GM12878 (cell line): ENCODE results near the gene NFATC1. TPM values are rescaled to one million over a fixed set of nuclear protein-coding genes. Genes with fewer than 3 reads are reported as not detected.

ENCODE experiments used
- ATAC-seq: fragments of 200-7000 bp; cut with Tn5 transposase; 3 replicates; pipeline ENCODE4 v1.9.1; 2020; ENCODE audit warnings: mild to moderate bottlenecking, moderate library complexity
- BruUV-seq: library from RNA; stranded (reverse); fragments of 400-500 nt; replicated peaks from 2 replicates; lab custom pipeline; 2021; lab: Mats Ljungman, UMichigan
- CTCF ChIA-PET: fragments of 300-600 bp; sonication (Branson Sonifier 250); formaldehyde crosslinking; extraction: SDS; loops from one replicate; lab custom pipeline; 2021; ENCODE audit warnings: inconsistent platforms; lab: Yijun Ruan, JAX
- POLR2A ChIA-PET: fragments of 350-600 bp; formaldehyde crosslinking; extraction: SDS; loops from one replicate; lab custom pipeline; 2021; ENCODE audit warnings: inconsistent platforms; lab: Charles Lee
- RAD21 ChIA-PET: fragments of 300-600 bp; sonication (Branson Sonifier 250); formaldehyde crosslinking; loops from one replicate; lab custom pipeline; 2023; ENCODE audit warnings: antibody characterized with exemption; ENCODE audit not compliant: unreplicated experiment; lab: Charles Lee
- SMC1A ChIA-PET: fragments of 300-600 bp; sonication (Branson Sonifier 250); formaldehyde crosslinking; loops from one replicate; lab custom pipeline; 2023; ENCODE audit not compliant: unreplicated experiment, uncharacterized antibody; lab: Charles Lee
- DNase-seq: peaks from one replicate; pipeline ENCODE4 v3.0.0-alpha.2; 2011; ENCODE audit warnings: low read depth, low spot score
- FAIRE-seq: peaks from 3 replicates; lab custom pipeline; 2011; peaks lifted over from hg19 to GRCh38; lab: Jason Lieb, UNC
- H2AFZ ChIP-seq: 2 replicates; pipeline ENCODE4 v1.6.0; 2011; ENCODE audit warnings: low read depth, low read length, control low read depth; ENCODE audit not compliant: control insufficient read depth
- H3K27ac ChIP-seq: 2 replicates; pipeline ENCODE4 v1.5.1; 2011; ENCODE audit warnings: control low read depth; ENCODE audit not compliant: control insufficient read depth, insufficient read depth
- H3K27me3 ChIP-seq, 2 experiments: replicated peaks in 1 of 2; 2 replicates each; pipeline versions ENCODE4 v1.6.0 to v1.6.1; 2011; ENCODE audit warnings: low read length in 1 of 2; ENCODE audit not compliant: control insufficient read depth in 2 of 2, insufficient read depth in 2 of 2
- H3K36me3 ChIP-seq, 2 experiments: 2 replicates each; pipeline ENCODE4 v1.5.1; 2011; ENCODE audit warnings: low read length in 1 of 2; ENCODE audit not compliant: control insufficient read depth in 2 of 2, insufficient read depth in 2 of 2
- H3K4me1 ChIP-seq: 2 replicates; pipeline ENCODE4 v1.6.1; 2011; ENCODE audit warnings: mild to moderate bottlenecking, low read length, moderate library complexity, mixed read lengths; ENCODE audit not compliant: control insufficient read depth, insufficient read depth
- H3K4me2 ChIP-seq: 2 replicates; pipeline ENCODE4 v1.6.0; 2011; ENCODE audit warnings: control low read depth; ENCODE audit not compliant: control insufficient read depth, insufficient read depth
- H3K4me3 ChIP-seq: fragments of 200-600 bp; sonication (generic); 2 replicates; pipeline ENCODE4 v1.5.1; 2016
- H3K79me2 ChIP-seq: 2 replicates; pipeline ENCODE4 v1.6.0; 2011; ENCODE audit warnings: low read length; ENCODE audit not compliant: control insufficient read depth, insufficient read depth
- H3K9ac ChIP-seq: 2 replicates; pipeline ENCODE4 v1.8.0; 2011; ENCODE audit warnings: low read length, control low read depth, mixed read lengths; ENCODE audit not compliant: control insufficient read depth, insufficient read depth
- H3K9me3 ChIP-seq: replicated peaks from 3 replicates; pipeline ENCODE4 v1.5.1; 2011; ENCODE audit warnings: mild to moderate bottlenecking, low read length; ENCODE audit not compliant: control insufficient read depth, insufficient read depth
- H4K20me1 ChIP-seq: 2 replicates; pipeline ENCODE4 v1.6.0; 2011; ENCODE audit not compliant: control insufficient read depth, insufficient read depth
- BCLAF1 ChIP-seq: fragments of 450-650 bp; IDR thresholded peaks from 2 replicates; pipeline ENCODE4 v1.6.1; 2017; ENCODE audit warnings: antibody characterized with exemption, mild to moderate bottlenecking, moderate library complexity
- BRCA1 ChIP-seq: IDR thresholded peaks from 2 replicates; pipeline ENCODE4 v1.6.1; 2011; ENCODE audit warnings: low read depth, low read length, improper control_type of control experiment
- CEBPZ ChIP-seq: fragments of 150-350 bp; IDR thresholded peaks from 2 replicates; pipeline ENCODE4 v1.6.1; 2016; ENCODE audit warnings: low read depth, low read length
- CHD1 ChIP-seq: IDR thresholded peaks from 2 replicates; pipeline ENCODE4 v1.6.1; 2012; ENCODE audit warnings: low read depth, low read length, improper control_type of control experiment
- FOS ChIP-seq: IDR thresholded peaks from 3 replicates; pipeline ENCODE4 v1.6.1; 2011; ENCODE audit warnings: borderline replicate concordance; ENCODE audit not compliant: insufficient read length; ENCODE audit errors: extremely low read depth
- KLF5 ChIP-seq: fragments of 450-650 bp; IDR thresholded peaks from 2 replicates; pipeline ENCODE4 v1.6.1; 2014; ENCODE audit warnings: mild to moderate bottlenecking; ENCODE audit not compliant: partially characterized antibody
- MEF2B ChIP-seq: fragments of 450-650 bp; IDR thresholded peaks from 2 replicates; pipeline ENCODE4 v1.6.1; 2018; ENCODE audit warnings: mild to moderate bottlenecking, moderate library complexity; ENCODE audit not compliant: partially characterized antibody, poor library complexity, severe bottlenecking
- MTA2 ChIP-seq: fragments of 450-650 bp; IDR thresholded peaks from 2 replicates; pipeline ENCODE4 v1.6.1; 2016; ENCODE audit warnings: low read depth, mild to moderate bottlenecking, moderate library complexity
- SIX5 ChIP-seq: IDR thresholded peaks from 2 replicates; pipeline ENCODE4 v1.6.1; 2011; ENCODE audit warnings: mild to moderate bottlenecking, low read depth, low read length, moderate library complexity; ENCODE audit not compliant: severe bottlenecking
- SUPT20H ChIP-seq: IDR thresholded peaks from 2 replicates; pipeline ENCODE4 v1.6.1; 2011; ENCODE audit warnings: low read depth, mild to moderate bottlenecking, low read length, moderate library complexity, borderline replicate concordance; ENCODE audit not compliant: control insufficient read depth
- TARDBP ChIP-seq: IDR thresholded peaks from 2 replicates; pipeline ENCODE4 v1.6.1; 2016; ENCODE audit warnings: borderline replicate concordance
- TCF12 ChIP-seq: IDR thresholded peaks from 2 replicates; pipeline ENCODE4 v1.6.1; 2011; ENCODE audit warnings: low read depth, mild to moderate bottlenecking, low read length
- ZNF274 ChIP-seq: IDR thresholded peaks from one replicate; pipeline ENCODE4 v1.8.0; 2011; ENCODE audit not compliant: insufficient read length, insufficient read depth
- WGBS: methylation state at CpG from one replicate; pipeline ENCODE4 v1.1.6; 2016; ENCODE audit warnings: low lambda C conversion rate; ENCODE audit not compliant: insufficient replicate concordance, insufficient coverage; ENCODE audit errors: missing lambda C conversion rate; 5-methylcytosine and 5-hydroxymethylcytosine counted together
- in situ Hi-C: fragments of 300-500 bp; cut with MboI; formaldehyde crosslinking; loops from 9 replicates; pipeline ENCODE4 v1.14.3; 2018; ENCODE audit warnings: mixed read lengths
- intact Hi-C: fragments of 100-400 bp; cut with micrococcal nuclease; formaldehyde crosslinking; loops from one replicate; pipeline ENCODE4 v1.14.2; 2022; ENCODE audit not compliant: unreplicated experiment
- polyA plus RNA-seq, 11 experiments: library from polyadenylated mRNA; depleted of rRNA in 4 of 11; unstranded in 6 of 11; stranded (reverse) in 5 of 11; fragments of >200 nt; fragmentation: Nextera tagmentation in 4 of 11; fragmentation: Illumina TruSeq in 1 of 11; extraction: Ambion mirVana in 4 of 11; extraction: Trizol in 1 of 11; gene quantifications; 1 replicate in 1 of 11; 2 replicates in 10 of 11; pipeline versions ENCODE4 v1.2.1 to v1.2.3, GENCODE V29; 2011 to 2016; ENCODE audit warnings: inconsistent platforms in 2 of 11, missing spikeins in 2 of 11, low read depth in 1 of 11
- total RNA-seq, 4 experiments: library from RNA; depleted of rRNA in 3 of 4; stranded (reverse); fragments of >200 nt in 3 of 4; fragmentation: Illumina TruSeq in 1 of 4; extraction: Trizol in 1 of 4; gene quantifications; 2 replicates each; pipeline versions ENCODE4 v1.2.1 to v1.2.3, GENCODE V29; 2013 to 2021
- TF ChIP-seq, protein P1 (sequence below): IDR thresholded peaks from 2 replicates; pipeline ENCODE4 v1.6.1; 2011; ENCODE audit warnings: mild to moderate bottlenecking, low read depth, low read length, moderate library complexity; ENCODE audit not compliant: insufficient replicate concordance

NFATC1 gene
- total and polyA plus RNA-seq, 10 of the 15 experiments (the other 5 are each of a cell fraction or from before 2014, with no cell fraction given) = 0.84 to 20.8 (median 5.1) TPM

GRCh38 chr18:79483971-79484491 lies 88.3 kb downstream of the NFATC1 start:
- H3K4me2 ChIP-seq = no peak overlapping the region
- ChIA-PET SMC1A (no interaction called here), RAD21 (no interaction called here), POLR2A (no interaction called here), CTCF (no interaction called here)
- no peaks in the 10 kb centered on the region for H3K27me3 ChIP-seq
- H3K9ac ChIP-seq = no peak overlapping the region
- H3K27ac ChIP-seq = no peak overlapping the region
- in situ Hi-C loops = no loop called here
- no peak overlapping the region for H3K4me3 ChIP-seq
- intact Hi-C loops = no loop called here
- TF ChIP-seq CEBPZ = no peak
- no peak for TF ChIP-seq MTA2
- TF ChIP-seq MEF2B = no peak
- no peak for TF ChIP-seq KLF5
- TF ChIP-seq SIX5 = no peak
- TF ChIP-seq BRCA1 = no peak
- no peak for TF ChIP-seq SUPT20H
- TF ChIP-seq BCLAF1 = no peak
- no peak for TF ChIP-seq ZNF274
- TF ChIP-seq CHD1 = no peak
- TF ChIP-seq, protein P1, sequence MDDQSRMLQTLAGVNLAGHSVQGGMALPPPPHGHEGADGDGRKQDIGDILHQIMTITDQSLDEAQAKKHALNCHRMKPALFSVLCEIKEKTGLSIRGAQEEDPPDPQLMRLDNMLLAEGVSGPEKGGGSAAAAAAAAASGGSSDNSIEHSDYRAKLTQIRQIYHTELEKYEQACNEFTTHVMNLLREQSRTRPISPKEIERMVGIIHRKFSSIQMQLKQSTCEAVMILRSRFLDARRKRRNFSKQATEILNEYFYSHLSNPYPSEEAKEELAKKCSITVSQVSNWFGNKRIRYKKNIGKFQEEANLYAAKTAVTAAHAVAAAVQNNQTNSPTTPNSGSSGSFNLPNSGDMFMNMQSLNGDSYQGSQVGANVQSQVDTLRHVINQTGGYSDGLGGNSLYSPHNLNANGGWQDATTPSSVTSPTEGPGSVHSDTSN = no peak
- no peak for TF ChIP-seq FOS
- TF ChIP-seq TCF12 = no peak
- TF ChIP-seq TARDBP = no peak
- DNase-seq (no peak), FAIRE-seq (no peak), ATAC-seq (no peak)
- no peaks in the 10 kb centered on the region; a peak in 2 of 4 replicates for H3K36me3 ChIP-seq
- H4K20me1 ChIP-seq = no peaks in the 10 kb centered on the region
- WGBS = 71% methylated on average over 14 of the region's 15 CpGs
- H3K9me3 ChIP-seq = no peaks in the 10 kb centered on the region; the same call in 2 of the 3 replicates
- H3K4me1 ChIP-seq = no peaks in the 10 kb centered on the region
- no peak overlapping the region for H2AFZ ChIP-seq
- no TSS peak for BruUV-seq
- H3K79me2 ChIP-seq = no peaks in the 10 kb centered on the region
